Measurements from ENCODE around the gene PIP5K1B.

GRCh38 chr9:68847765-68848164 is 142.7 kb downstream of the PIP5K1B start:
- TF ChIP-seq CTCF (conservative IDR thresholded peaks at IDR 0.05; ENCODE audit: low read depth in 2 of 2) = no peak
- no peak for TF ChIP-seq EZH2 (IDR thresholded peaks at IDR 0.05; ENCODE audit: low read depth, unreplicated experiment)
- TF ChIP-seq CREB1 (CRISPR knock-in tag; IDR thresholded peaks at IDR 0.05; ENCODE audit: low read depth) = no peak
- TF ChIP-seq EZH2phosphoT487 (IDR thresholded peaks at IDR 0.05; ENCODE audit: unreplicated experiment) = no peak
- TF ChIP-seq REST (IDR thresholded peaks at IDR 0.05; ENCODE audit: unreplicated experiment) = no peak
- no peak for TF ChIP-seq POLR2AphosphoS5 (IDR thresholded peaks at IDR 0.05; ENCODE audit: low read depth)
- TF ChIP-seq ZNF114 (CRISPR knock-in tag; IDR thresholded peaks at IDR 0.05) = no peak
- TF ChIP-seq ZNF331 (CRISPR knock-in tag; IDR thresholded peaks at IDR 0.05; ENCODE audit: low read depth) = no peak
- no peak for TF ChIP-seq JUNB (IDR thresholded peaks at IDR 0.05; ENCODE audit: unreplicated experiment)

Measured in GM23338 (cell line).